ENCODE measurements around the gene CMTM5. TPM values are rescaled to one million over a fixed set of nuclear protein-coding genes. Genes with fewer than 3 reads are reported as not detected.

Gene CMTM5
- total and polyA plus RNA-seq, 4 donors = 33.9 to 78.2 (median 59.2) TPM

GRCh38 chr14:23364164-23365035, 12.4 kb upstream of the CMTM5 start:
- DNase-seq (ENCODE audit: low read depth in 4 of 6, low spot score in 6 of 6) = peak in 2 of 6 donors; percentile 73 to 88
- peak overlapping the region; percentile 98 for H3K27ac ChIP-seq (ENCODE audit: low read depth, low read length)
- 14% methylated on average over 17 of the region's 21 CpGs for WGBS (ENCODE audit: insufficient coverage)
- peak overlapping the region; percentile 51 for H3K4me3 ChIP-seq (ENCODE audit: low read depth, low read length)
- peaks cover 4% of the 10 kb centered on the region for H3K27me3 ChIP-seq (ENCODE audit: control insufficient read depth, insufficient read depth, low read length)
- H3K9me3 ChIP-seq (ENCODE audit: control insufficient read depth, insufficient read depth, low read length) = no peaks in the 10 kb centered on the region
- H3K4me1 ChIP-seq (ENCODE audit: control insufficient read depth, insufficient read depth, low read length) = peaks cover 62% of the 10 kb centered on the region
- peaks cover 14% of the 10 kb centered on the region for H3K36me3 ChIP-seq (ENCODE audit: control insufficient read depth, insufficient read depth, low read length)

DNA sequence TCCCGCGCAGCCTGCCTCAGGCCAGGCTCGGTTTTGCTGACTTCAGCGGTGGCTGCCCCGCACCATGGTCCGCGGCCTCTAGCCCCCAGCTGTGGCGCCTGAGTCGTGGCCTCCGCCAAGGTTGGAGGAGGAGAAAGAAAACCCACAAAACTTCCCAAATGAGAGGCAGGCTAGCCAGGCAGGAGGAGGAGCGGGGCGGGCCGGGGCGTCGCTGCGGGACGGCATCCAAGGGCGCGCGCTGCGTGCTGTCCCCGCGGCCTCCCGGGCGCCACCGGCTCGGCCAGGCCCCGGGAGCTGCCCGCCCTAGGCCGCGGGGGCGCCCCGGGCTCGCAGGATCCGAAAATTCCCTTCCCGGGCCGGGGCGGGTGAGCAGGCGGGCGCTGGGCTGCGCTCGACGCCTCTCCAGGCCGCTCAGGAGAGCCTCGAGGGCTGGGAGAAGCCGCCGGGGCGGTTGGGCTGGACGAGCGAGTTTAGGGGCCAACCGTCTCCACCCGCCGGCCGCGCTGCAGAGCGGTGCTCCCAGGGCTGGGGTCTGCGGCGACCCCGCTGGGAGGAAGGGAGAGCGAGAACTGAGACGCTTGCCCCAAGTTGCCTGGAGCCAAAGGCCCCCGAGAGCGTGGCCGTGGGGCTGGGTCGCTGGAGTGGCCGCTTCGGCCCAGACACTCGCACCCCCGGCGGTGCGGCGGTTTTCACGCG, 11.7 kb upstream of the CMTM5 start, which contains the start of gene EFS:
TSS of gene EFS (minus strand) at position 137 of the 696 bp plus-strand sequence. CDS start 147 bp downstream, outside the sequence.
- Histone ChIP-seq H3K27ac (ENCODE audit: low read depth, low read length) (peak within 1 kb of the TSS; percentile 98), H3K4me3 (ENCODE audit: low read depth, low read length) (peak within 1 kb of the TSS; percentile 58), H3K27me3 (ENCODE audit: control insufficient read depth, insufficient read depth, low read length) (peaks cover 4% of the 10 kb centered on the region), H3K9me3 (ENCODE audit: control insufficient read depth, insufficient read depth, low read length) (no peaks in the 10 kb centered on the region), H3K4me1 (ENCODE audit: control insufficient read depth, insufficient read depth, low read length) (peaks cover 55% of the 10 kb centered on the region), H3K36me3 (ENCODE audit: control insufficient read depth, insufficient read depth, low read length) (peaks cover 6% of the 10 kb centered on the region)
- DNase-seq (ENCODE audit: low read depth in 4 of 6, low spot score in 6 of 6) = peak in 1 of 6 donors; percentile 64
- WGBS (ENCODE audit: insufficient coverage) = 7% methylated on average over 68 of the region's 74 CpGs

DNA sequence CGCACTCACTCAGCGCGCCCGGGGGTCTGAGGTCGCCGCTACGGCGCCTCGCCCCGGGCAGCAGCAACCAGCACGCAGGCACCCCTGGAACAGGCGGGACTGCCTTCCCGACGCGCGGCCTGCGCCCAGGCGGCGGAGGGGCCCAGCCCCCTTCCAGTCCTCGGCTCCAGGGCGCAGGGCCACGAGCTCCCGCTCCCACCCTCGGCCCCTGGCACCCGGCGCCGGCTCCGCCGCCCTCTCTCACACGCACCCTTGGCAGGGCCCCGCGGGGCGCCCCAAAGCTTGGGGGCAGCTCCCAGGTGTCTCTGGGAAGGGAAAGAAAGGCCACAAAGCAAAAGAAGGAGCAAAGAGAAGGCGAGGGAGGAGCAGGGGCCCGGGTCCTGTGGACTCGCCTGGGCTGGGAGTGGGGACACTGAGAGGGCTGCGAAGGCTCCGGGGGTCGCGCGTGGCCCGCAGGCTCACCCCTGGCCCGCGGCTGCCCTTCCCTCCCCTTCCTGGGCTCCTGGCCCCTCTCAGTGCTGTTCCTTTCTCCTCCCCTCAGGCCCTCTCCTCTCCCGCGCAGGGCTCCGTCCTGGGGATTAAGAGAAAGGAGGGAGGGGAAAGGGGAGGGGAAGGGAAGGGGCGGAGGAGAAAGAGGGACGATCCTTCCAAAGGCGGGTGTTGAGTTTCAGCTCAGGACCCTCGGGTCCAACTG, 11.0 kb upstream of the CMTM5 start:
- DNase-seq (ENCODE audit: low read depth in 4 of 6, low spot score in 6 of 6) = peak in 4 of 6 donors; percentile 63 to 95 (median 80)
- H3K9me3 ChIP-seq (ENCODE audit: control insufficient read depth, insufficient read depth, low read length) = no peaks in the 10 kb centered on the region
- H3K4me3 ChIP-seq (ENCODE audit: low read depth, low read length) = peak overlapping the region; percentile 58
- WGBS (ENCODE audit: insufficient coverage) = 6% methylated on average over 37 of the region's 51 CpGs
- peak overlapping the region; percentile 98 for H3K27ac ChIP-seq (ENCODE audit: low read depth, low read length)
- peaks cover 4% of the 10 kb centered on the region for H3K27me3 ChIP-seq (ENCODE audit: control insufficient read depth, insufficient read depth, low read length)
- peaks cover 48% of the 10 kb centered on the region for H3K4me1 ChIP-seq (ENCODE audit: control insufficient read depth, insufficient read depth, low read length)
- no peaks in the 10 kb centered on the region for H3K36me3 ChIP-seq (ENCODE audit: control insufficient read depth, insufficient read depth, low read length)

DNA sequence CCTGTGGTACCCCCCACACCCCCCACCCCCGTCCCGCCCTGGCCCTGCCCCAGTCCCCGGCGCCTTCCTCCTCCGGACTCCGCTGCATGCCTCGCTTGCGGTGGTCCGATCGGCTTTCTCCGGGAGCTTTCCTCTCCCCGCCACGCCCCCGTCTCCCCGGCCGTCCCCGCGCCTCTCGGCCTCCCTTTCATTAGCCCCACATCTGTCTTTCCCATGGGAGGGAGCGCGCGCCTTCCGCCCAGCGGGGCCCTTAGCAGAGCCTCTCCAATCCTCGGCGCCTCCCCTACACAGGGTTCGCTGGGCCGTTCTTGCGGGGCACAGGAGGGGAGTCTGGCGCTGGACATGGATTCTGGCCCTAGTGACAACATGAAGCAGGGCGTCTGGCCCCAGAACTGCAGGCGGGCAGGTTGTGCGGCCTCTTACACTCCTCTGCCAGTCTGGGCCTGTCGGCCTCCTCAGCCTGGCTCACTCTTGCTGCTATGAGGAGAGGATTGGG, 10.4 kb upstream of the CMTM5 start:
- peaks cover 4% of the 10 kb centered on the region for H3K27me3 ChIP-seq (ENCODE audit: control insufficient read depth, insufficient read depth, low read length)
- WGBS (ENCODE audit: insufficient coverage) = 8% methylated on average over 32 of the region's 34 CpGs
- H3K4me1 ChIP-seq (ENCODE audit: control insufficient read depth, insufficient read depth, low read length) = peaks cover 48% of the 10 kb centered on the region
- peak in 4 of 6 donors; percentile 59 to 90 (median 70) for DNase-seq (ENCODE audit: low read depth in 4 of 6, low spot score in 6 of 6)
- peak overlapping the region; percentile 98 for H3K27ac ChIP-seq (ENCODE audit: low read depth, low read length)
- no peaks in the 10 kb centered on the region for H3K9me3 ChIP-seq (ENCODE audit: control insufficient read depth, insufficient read depth, low read length)
- no peaks in the 10 kb centered on the region for H3K36me3 ChIP-seq (ENCODE audit: control insufficient read depth, insufficient read depth, low read length)
- H3K4me3 ChIP-seq (ENCODE audit: low read depth, low read length) = peak overlapping the region; percentile 58

DNA sequence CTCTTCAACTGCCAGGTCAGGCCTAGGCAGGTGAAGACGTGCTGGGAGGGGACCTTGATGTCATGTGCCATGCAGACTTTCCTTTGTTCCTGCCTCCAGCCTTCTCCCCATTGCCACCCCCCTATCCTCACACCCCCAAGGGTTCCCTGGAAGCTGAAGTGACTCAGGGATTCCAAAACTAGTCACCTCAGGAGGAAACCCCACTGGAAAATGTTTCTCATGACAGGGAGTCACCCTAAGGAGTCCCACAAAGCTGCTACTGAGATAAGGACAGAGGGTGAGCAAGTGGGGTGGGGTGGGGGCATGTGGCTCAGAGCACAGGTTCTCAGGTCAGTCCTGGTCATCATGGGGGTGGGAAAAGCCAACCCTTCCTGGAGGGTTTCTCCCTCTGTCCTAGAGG, 6.6 kb upstream of the CMTM5 start:
- Histone ChIP-seq H3K4me3 (ENCODE audit: low read depth, low read length) (no peak overlapping the region), H3K4me1 (ENCODE audit: control insufficient read depth, insufficient read depth, low read length) (peaks cover 32% of the 10 kb centered on the region), H3K9me3 (ENCODE audit: control insufficient read depth, insufficient read depth, low read length) (no peaks in the 10 kb centered on the region), H3K27ac (ENCODE audit: low read depth, low read length) (no peak overlapping the region), H3K27me3 (ENCODE audit: control insufficient read depth, insufficient read depth, low read length) (no peaks in the 10 kb centered on the region), H3K36me3 (ENCODE audit: control insufficient read depth, insufficient read depth, low read length) (no peaks in the 10 kb centered on the region)
- no CpG with 5 or more reads among the region's 1 CpG for WGBS (ENCODE audit: insufficient coverage)
- no peak for DNase-seq (ENCODE audit: low read depth in 4 of 6, low spot score in 6 of 6)

DNA sequence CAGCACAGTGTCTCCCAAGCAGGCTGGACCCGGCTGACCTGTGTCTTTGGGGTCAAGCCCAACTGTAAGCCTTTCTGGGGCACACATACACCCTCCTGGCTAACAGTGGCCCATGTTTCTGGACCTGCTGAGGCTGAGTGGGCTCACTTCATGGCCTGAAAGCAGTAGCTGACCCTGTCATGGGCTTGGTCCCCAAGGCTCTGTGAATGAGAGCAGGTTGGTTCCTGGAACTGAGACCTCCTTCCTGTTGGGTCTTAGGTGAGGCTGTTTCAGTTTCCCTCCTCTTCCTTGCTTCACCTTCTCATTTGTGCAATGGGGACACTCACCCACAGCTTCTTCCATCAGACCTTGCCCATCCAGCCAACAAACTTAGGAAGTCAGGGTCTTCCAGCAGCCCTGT, 5.0 kb upstream of the CMTM5 start:
- DNase-seq (ENCODE audit: low read depth in 4 of 6, low spot score in 6 of 6) = no peak
- Histone ChIP-seq H3K27me3 (ENCODE audit: control insufficient read depth, insufficient read depth, low read length) (no peaks in the 10 kb centered on the region), H3K27ac (ENCODE audit: low read depth, low read length) (no peak overlapping the region), H3K9me3 (ENCODE audit: control insufficient read depth, insufficient read depth, low read length) (no peaks in the 10 kb centered on the region), H3K36me3 (ENCODE audit: control insufficient read depth, insufficient read depth, low read length) (peaks cover 3% of the 10 kb centered on the region), H3K4me3 (ENCODE audit: low read depth, low read length) (no peak overlapping the region), H3K4me1 (ENCODE audit: control insufficient read depth, insufficient read depth, low read length) (peaks cover 34% of the 10 kb centered on the region)
- WGBS (ENCODE audit: insufficient coverage) = 100% methylated on average over 1 of the region's 1 CpG

DNA sequence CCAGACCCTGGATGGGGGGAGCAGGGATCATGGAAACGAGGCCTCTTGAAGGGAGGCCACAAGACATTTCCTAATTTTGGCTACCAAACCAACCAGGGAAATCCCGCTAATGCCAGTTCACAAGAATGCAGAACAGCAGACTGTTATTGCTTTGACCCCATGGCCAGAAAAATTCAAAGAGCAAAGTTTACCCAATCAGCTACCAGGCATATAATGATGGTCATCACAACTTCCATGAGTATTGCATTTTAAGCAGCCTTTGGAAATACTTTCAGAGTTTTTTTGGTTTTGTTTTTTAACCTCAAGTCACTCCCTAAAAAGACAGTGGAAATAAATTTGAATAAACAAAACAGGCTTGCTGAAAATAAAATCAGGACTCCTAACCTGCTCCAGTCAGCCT, 4.3 kb upstream of the CMTM5 start, which contains the start of gene IL25:
TSS of gene IL25 (plus strand) at position 301 of the 400 bp plus-strand sequence.
- Histone ChIP-seq H3K9me3 (ENCODE audit: control insufficient read depth, insufficient read depth, low read length) (no peaks in the 10 kb centered on the region), H3K4me1 (ENCODE audit: control insufficient read depth, insufficient read depth, low read length) (peaks cover 34% of the 10 kb centered on the region), H3K27me3 (ENCODE audit: control insufficient read depth, insufficient read depth, low read length) (no peaks in the 10 kb centered on the region), H3K36me3 (ENCODE audit: control insufficient read depth, insufficient read depth, low read length) (peaks cover 3% of the 10 kb centered on the region), H3K4me3 (ENCODE audit: low read depth, low read length) (no peak within 1 kb of the TSS), H3K27ac (ENCODE audit: low read depth, low read length) (no peak within 1 kb of the TSS)
- WGBS (ENCODE audit: insufficient coverage) = 84% methylated on average over 2 of the region's 2 CpGs
- no peak for DNase-seq (ENCODE audit: low read depth in 4 of 6, low spot score in 6 of 6)

DNA sequence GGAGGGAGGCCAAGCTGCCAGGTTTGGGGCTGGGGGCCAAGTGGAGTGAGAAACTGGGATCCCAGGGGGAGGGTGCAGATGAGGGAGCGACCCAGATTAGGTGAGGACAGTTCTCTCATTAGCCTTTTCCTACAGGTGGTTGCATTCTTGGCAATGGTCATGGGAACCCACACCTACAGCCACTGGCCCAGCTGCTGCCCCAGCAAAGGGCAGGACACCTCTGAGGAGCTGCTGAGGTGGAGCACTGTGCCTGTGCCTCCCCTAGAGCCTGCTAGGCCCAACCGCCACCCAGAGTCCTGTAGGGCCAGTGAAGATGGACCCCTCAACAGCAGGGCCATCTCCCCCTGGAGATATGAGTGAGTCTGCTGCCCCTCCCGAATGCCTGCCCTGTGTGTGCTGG, 3.8 kb upstream of the CMTM5 start:
- WGBS (ENCODE audit: insufficient coverage) = 100% methylated on average over 2 of the region's 3 CpGs

More for the DNA sequence above, 3.8 kb upstream of the CMTM5 start:
- H3K27ac ChIP-seq (ENCODE audit: low read depth, low read length) = no peak overlapping the region
- H3K4me1 ChIP-seq (ENCODE audit: control insufficient read depth, insufficient read depth, low read length) = peaks cover 39% of the 10 kb centered on the region
- H3K9me3 ChIP-seq (ENCODE audit: control insufficient read depth, insufficient read depth, low read length) = no peaks in the 10 kb centered on the region
- no peaks in the 10 kb centered on the region for H3K27me3 ChIP-seq (ENCODE audit: control insufficient read depth, insufficient read depth, low read length)
- H3K36me3 ChIP-seq (ENCODE audit: control insufficient read depth, insufficient read depth, low read length) = peaks cover 3% of the 10 kb centered on the region
- no peak overlapping the region for H3K4me3 ChIP-seq (ENCODE audit: low read depth, low read length)
- DNase-seq (ENCODE audit: low read depth in 4 of 6, low spot score in 6 of 6) = no peak
